HCT116 (cell line): ENCODE results near the gene ADGRE1. TPM values are rescaled to one million over a fixed set of nuclear protein-coding genes. Genes with fewer than 3 reads are reported as not detected.

ENCODE experiments used
- ATAC-seq: fragments of 200-7000 bp; cut with Tn5 transposase; 2 replicates; pipeline ENCODE4 v1.9.1; 2020; ENCODE audit warnings: mild to moderate bottlenecking, moderate library complexity
- BruUV-seq: library from RNA; stranded (reverse); fragments of 400-500 nt; replicated peaks from 2 replicates; lab custom pipeline; 2021; lab: Mats Ljungman, UMichigan
- CTCF ChIA-PET: fragments of 300-600 bp; sonication (Branson Sonifier 250); formaldehyde crosslinking; loops from one replicate; lab custom pipeline; 2021; ENCODE audit warnings: antibody characterized with exemption; lab: Charles Lee
- POLR2A ChIA-PET: fragments of 300-600, 350-600 bp; sonication (Branson Sonifier 250); formaldehyde crosslinking; loops from one replicate; lab custom pipeline; 2021; ENCODE audit warnings: antibody characterized with exemption; lab: Charles Lee
- RAD21 ChIA-PET, 2 experiments: fragments of 300-600 bp; sonication (Branson Sonifier 250); formaldehyde crosslinking; loops; one replicate each; lab custom pipeline; 2023; ENCODE audit warnings: low total read pairs in 2 of 2; ENCODE audit not compliant: uncharacterized antibody in 2 of 2, unreplicated experiment in 2 of 2, low non-redundant PET in 1 of 2; lab: Charles Lee
- DNase-seq: peaks from one replicate; pipeline ENCODE4 v3.0.0-alpha.2; 2010; ENCODE audit warnings: low read depth, low spot score
- H2AFZ ChIP-seq: fragments of 200-600 bp; shearing (Covaris generic), sonication (generic); 2 replicates; pipeline ENCODE4 v1.6.1; 2017; ENCODE audit warnings: low read depth, mixed run types, mixed read lengths, antibody characterized with exemption, low read length; ENCODE audit not compliant: poor library complexity, severe bottlenecking
- H3K27ac ChIP-seq: 2 replicates; pipeline ENCODE4 v1.5.1; 2012; ENCODE audit warnings: low read depth, low read length
- H3K27me3 ChIP-seq: fragments of 200-600 bp; sonication (generic); 2 replicates; pipeline ENCODE4 v1.6.1; 2016; ENCODE audit warnings: mixed run types, low read length, mixed read lengths; ENCODE audit not compliant: insufficient read depth
- H3K36me3 ChIP-seq, 2 experiments: fragments of 200-500 bp in 1 of 2; fragments of 200-600 bp in 1 of 2; sonication (Bioruptor generic) in 1 of 2; sonication (generic) in 1 of 2; 2 replicates each; pipeline versions ENCODE4 v1.5.1 to v1.6.1; 2014 to 2016; ENCODE audit warnings: low read length in 2 of 2, inconsistent platforms in 1 of 2, mixed read lengths in 1 of 2, mixed run types in 1 of 2; ENCODE audit not compliant: insufficient read depth in 2 of 2, control insufficient read depth in 1 of 2
- H3K4me1 ChIP-seq, 2 experiments: fragments of 200-600 bp in 1 of 2; sonication (generic) in 1 of 2; 2 replicates each; pipeline versions ENCODE4 v1.5.1 to v1.6.1; 2012 to 2017; ENCODE audit warnings: low read length in 2 of 2, inconsistent platforms in 1 of 2, mild to moderate bottlenecking in 1 of 2, mixed read lengths in 1 of 2, mixed run types in 1 of 2, moderate library complexity in 1 of 2; ENCODE audit not compliant: insufficient read depth in 2 of 2, control insufficient read depth in 1 of 2
- H3K4me2 ChIP-seq: fragments of 200-600 bp; sonication (generic); 2 replicates; pipeline ENCODE4 v1.6.1; 2017; ENCODE audit warnings: mixed run types, low read length, mixed read lengths
- H3K4me3 ChIP-seq, 2 experiments: fragments of 200-600 bp in 1 of 2; sonication (generic) in 1 of 2; replicated peaks in 1 of 2; 2 replicates each; pipeline ENCODE4 v1.5.1; 2011 to 2016; ENCODE audit warnings: low read length in 2 of 2, control low read depth in 1 of 2, low read depth in 1 of 2, mild to moderate bottlenecking in 1 of 2, mixed read lengths in 1 of 2, mixed run types in 1 of 2
- H3K79me2 ChIP-seq: fragments of 200-600 bp; sonication (generic); 2 replicates; pipeline ENCODE4 v1.6.1; 2017; ENCODE audit warnings: mild to moderate bottlenecking, mixed run types, low read length, moderate library complexity, mixed read lengths; ENCODE audit not compliant: insufficient read depth
- H3K9ac ChIP-seq: fragments of 200-600 bp; sonication (generic); 2 replicates; pipeline ENCODE4 v1.6.1; 2016; ENCODE audit warnings: low read length, mixed read lengths
- H3K9me2 ChIP-seq: fragments of 200-600 bp; sonication (generic), shearing (Covaris generic); 2 replicates; pipeline ENCODE4 v1.6.1; 2017; ENCODE audit warnings: mixed run types, mild to moderate bottlenecking, moderate library complexity; ENCODE audit not compliant: insufficient read depth
- H3K9me3 ChIP-seq, 2 experiments: fragments of 200-500 bp in 1 of 2; fragments of 200-600 bp in 1 of 2; sonication (Bioruptor generic) in 1 of 2; sonication (generic) in 1 of 2; 2 replicates each; pipeline ENCODE4 v1.6.1; 2014 to 2017; ENCODE audit warnings: low read length in 2 of 2, mixed read lengths in 2 of 2, inconsistent platforms in 1 of 2, low read depth in 1 of 2, mild to moderate bottlenecking in 1 of 2, mixed run types in 1 of 2, moderate library complexity in 1 of 2; ENCODE audit not compliant: control insufficient read depth in 1 of 2, insufficient read depth in 1 of 2
- H4K20me1 ChIP-seq: fragments of 200-600 bp; sonication (generic), shearing (Covaris generic); 2 replicates; pipeline ENCODE4 v1.6.1; 2017; ENCODE audit warnings: mixed run types, mild to moderate bottlenecking, moderate library complexity; ENCODE audit not compliant: insufficient read depth
- CEBPB ChIP-seq: IDR thresholded peaks from 2 replicates; pipeline ENCODE4 v1.6.1; 2012; ENCODE audit warnings: low read depth
- EGR1 ChIP-seq: IDR thresholded peaks from 2 replicates; pipeline ENCODE4 v1.6.1; 2012; ENCODE audit warnings: low read depth
- JUND ChIP-seq: IDR thresholded peaks from 2 replicates; pipeline ENCODE4 v1.6.1; 2012
- SRF ChIP-seq: IDR thresholded peaks from 2 replicates; pipeline ENCODE4 v1.6.1; 2012; ENCODE audit warnings: low read depth
- YY1 ChIP-seq: IDR thresholded peaks from 2 replicates; pipeline ENCODE4 v1.6.1; 2011; ENCODE audit warnings: low read length, low read depth, moderate library complexity, mild to moderate bottlenecking; ENCODE audit not compliant: insufficient replicate concordance; ENCODE audit errors: extremely low read depth
- ZNF274 ChIP-seq: fragments of 200-500 bp; sonication (Bioruptor generic); IDR thresholded peaks from 2 replicates; pipeline ENCODE4 v1.6.1; 2014; ENCODE audit warnings: mild to moderate bottlenecking, low read depth, low read length, inconsistent platforms
- intact Hi-C: fragments of 100-400 bp; cut with micrococcal nuclease; formaldehyde crosslinking; loops from 2 replicates; pipeline ENCODE4 v1.10.0; 2022
- total RNA-seq: library from RNA; stranded (reverse); gene quantifications from one replicate; pipeline ENCODE4 v1.2.1, GENCODE V29; 2021; ENCODE audit not compliant: unreplicated experiment
- TF ChIP-seq, protein P1 (sequence below): IDR thresholded peaks from 2 replicates; pipeline ENCODE4 v1.6.1; 2012; ENCODE audit warnings: low read depth
- TF ChIP-seq, protein P2 (sequence below), 3 experiments: fragments of 200-600 bp in 1 of 3; sonication (generic) in 1 of 3; IDR thresholded peaks in 2 of 3; conservative IDR thresholded peaks in 1 of 3; 2 replicates each; pipeline ENCODE4 v1.5.1; 2012 to 2017; ENCODE audit warnings: low read depth in 2 of 3, low read length in 2 of 3, antibody characterized with exemption in 1 of 3, borderline replicate concordance in 1 of 3, control low read depth in 1 of 3, mild to moderate bottlenecking in 1 of 3, mixed read lengths in 1 of 3, mixed run types in 1 of 3, moderate library complexity in 1 of 3; ENCODE audit not compliant: insufficient read depth in 1 of 3
- TF ChIP-seq, protein P3 (sequence below): IDR thresholded peaks from 2 replicates; pipeline ENCODE4 v1.6.1; 2011; ENCODE audit warnings: mild to moderate bottlenecking, low read length, moderate library complexity; ENCODE audit not compliant: insufficient replicate concordance; ENCODE audit errors: extremely low read depth

The ADGRE1 gene
- total RNA-seq, 1 experiment from 2014 or later = not detected

DNA sequence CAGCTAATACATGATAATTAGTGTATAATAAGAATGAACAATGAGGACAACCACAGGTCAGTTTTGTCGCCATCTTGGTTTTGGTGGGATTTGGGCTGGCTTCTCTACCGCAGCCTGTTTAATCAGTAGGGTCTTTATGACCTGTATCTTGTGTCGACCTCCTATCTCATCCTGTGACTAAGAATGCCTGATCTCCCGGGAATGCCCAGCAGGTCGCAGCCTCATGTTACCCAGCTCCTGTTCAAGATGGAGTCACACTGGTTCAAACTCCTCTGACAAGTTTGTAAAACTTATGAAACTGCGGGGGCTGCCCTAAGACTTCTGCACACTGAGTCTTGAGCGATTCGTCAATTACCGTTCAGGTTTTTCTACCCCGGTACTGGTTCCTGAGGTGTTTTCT is 21.5 kb upstream of the ADGRE1 start:
- Histone ChIP-seq H3K9me3 (no peaks in the 10 kb centered on the region), H3K36me3 (no peaks in the 10 kb centered on the region), H3K9me2 (no peaks in the 10 kb centered on the region), H3K4me1 (peaks cover 0 to 8% of the 10 kb centered on the region in 2 experiments; a peak in 2 of 4 replicates), H4K20me1 (no peaks in the 10 kb centered on the region), H3K4me3 (no peak overlapping the region), H3K79me2 (no peaks in the 10 kb centered on the region), H3K27me3 (no peaks in the 10 kb centered on the region), H3K9ac (no peak overlapping the region), H3K4me2 (no peak overlapping the region), H2AFZ (no peak overlapping the region), H3K27ac (no peak overlapping the region)
- ChIA-PET CTCF (no interaction called here), RAD21 (no interaction called here), POLR2A (no interaction called here)
- TF ChIP-seq EGR1 (no peak), YY1 (no peak), CEBPB (no peak), JUND (no peak)
- TF ChIP-seq, protein P1, sequence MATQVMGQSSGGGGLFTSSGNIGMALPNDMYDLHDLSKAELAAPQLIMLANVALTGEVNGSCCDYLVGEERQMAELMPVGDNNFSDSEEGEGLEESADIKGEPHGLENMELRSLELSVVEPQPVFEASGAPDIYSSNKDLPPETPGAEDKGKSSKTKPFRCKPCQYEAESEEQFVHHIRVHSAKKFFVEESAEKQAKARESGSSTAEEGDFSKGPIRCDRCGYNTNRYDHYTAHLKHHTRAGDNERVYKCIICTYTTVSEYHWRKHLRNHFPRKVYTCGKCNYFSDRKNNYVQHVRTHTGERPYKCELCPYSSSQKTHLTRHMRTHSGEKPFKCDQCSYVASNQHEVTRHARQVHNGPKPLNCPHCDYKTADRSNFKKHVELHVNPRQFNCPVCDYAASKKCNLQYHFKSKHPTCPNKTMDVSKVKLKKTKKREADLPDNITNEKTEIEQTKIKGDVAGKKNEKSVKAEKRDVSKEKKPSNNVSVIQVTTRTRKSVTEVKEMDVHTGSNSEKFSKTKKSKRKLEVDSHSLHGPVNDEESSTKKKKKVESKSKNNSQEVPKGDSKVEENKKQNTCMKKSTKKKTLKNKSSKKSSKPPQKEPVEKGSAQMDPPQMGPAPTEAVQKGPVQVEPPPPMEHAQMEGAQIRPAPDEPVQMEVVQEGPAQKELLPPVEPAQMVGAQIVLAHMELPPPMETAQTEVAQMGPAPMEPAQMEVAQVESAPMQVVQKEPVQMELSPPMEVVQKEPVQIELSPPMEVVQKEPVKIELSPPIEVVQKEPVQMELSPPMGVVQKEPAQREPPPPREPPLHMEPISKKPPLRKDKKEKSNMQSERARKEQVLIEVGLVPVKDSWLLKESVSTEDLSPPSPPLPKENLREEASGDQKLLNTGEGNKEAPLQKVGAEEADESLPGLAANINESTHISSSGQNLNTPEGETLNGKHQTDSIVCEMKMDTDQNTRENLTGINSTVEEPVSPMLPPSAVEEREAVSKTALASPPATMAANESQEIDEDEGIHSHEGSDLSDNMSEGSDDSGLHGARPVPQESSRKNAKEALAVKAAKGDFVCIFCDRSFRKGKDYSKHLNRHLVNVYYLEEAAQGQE = no peak
- DNase-seq (no peak), ATAC-seq (no peak)
- no TSS peak for BruUV-seq
- intact Hi-C loops = no loop called here

- ChIA-PET RAD21 (no interaction called here), CTCF (no interaction called here), POLR2A (no interaction called here)
- no peak overlapping the region for H3K4me2 ChIP-seq
- H3K27ac ChIP-seq = no peak overlapping the region
- H3K4me1 ChIP-seq = peaks cover 0 to 5% of the 10 kb centered on the region in 2 experiments; a peak in 2 of 4 replicates
- TF ChIP-seq, protein P2, sequence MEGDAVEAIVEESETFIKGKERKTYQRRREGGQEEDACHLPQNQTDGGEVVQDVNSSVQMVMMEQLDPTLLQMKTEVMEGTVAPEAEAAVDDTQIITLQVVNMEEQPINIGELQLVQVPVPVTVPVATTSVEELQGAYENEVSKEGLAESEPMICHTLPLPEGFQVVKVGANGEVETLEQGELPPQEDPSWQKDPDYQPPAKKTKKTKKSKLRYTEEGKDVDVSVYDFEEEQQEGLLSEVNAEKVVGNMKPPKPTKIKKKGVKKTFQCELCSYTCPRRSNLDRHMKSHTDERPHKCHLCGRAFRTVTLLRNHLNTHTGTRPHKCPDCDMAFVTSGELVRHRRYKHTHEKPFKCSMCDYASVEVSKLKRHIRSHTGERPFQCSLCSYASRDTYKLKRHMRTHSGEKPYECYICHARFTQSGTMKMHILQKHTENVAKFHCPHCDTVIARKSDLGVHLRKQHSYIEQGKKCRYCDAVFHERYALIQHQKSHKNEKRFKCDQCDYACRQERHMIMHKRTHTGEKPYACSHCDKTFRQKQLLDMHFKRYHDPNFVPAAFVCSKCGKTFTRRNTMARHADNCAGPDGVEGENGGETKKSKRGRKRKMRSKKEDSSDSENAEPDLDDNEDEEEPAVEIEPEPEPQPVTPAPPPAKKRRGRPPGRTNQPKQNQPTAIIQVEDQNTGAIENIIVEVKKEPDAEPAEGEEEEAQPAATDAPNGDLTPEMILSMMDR (IDR thresholded peaks at IDR 0.05 in 2 of 3, conservative IDR thresholded peaks at IDR 0.05 in 1 of 3; ENCODE audit: borderline replicate concordance in 1 of 3, insufficient read depth in 1 of 3, low read depth in 2 of 3, low read length in 2 of 3) = no peak
- TF ChIP-seq CEBPB (no peak), ZNF274 (no peak), SRF (no peak)
- TF ChIP-seq, protein P3, sequence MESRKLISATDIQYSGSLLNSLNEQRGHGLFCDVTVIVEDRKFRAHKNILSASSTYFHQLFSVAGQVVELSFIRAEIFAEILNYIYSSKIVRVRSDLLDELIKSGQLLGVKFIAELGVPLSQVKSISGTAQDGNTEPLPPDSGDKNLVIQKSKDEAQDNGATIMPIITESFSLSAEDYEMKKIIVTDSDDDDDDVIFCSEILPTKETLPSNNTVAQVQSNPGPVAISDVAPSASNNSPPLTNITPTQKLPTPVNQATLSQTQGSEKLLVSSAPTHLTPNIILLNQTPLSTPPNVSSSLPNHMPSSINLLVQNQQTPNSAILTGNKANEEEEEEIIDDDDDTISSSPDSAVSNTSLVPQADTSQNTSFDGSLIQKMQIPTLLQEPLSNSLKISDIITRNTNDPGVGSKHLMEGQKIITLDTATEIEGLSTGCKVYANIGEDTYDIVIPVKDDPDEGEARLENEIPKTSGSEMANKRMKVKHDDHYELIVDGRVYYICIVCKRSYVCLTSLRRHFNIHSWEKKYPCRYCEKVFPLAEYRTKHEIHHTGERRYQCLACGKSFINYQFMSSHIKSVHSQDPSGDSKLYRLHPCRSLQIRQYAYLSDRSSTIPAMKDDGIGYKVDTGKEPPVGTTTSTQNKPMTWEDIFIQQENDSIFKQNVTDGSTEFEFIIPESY = no peak
- H4K20me1 ChIP-seq = no peaks in the 10 kb centered on the region
- H3K79me2 ChIP-seq = no peaks in the 10 kb centered on the region
- no peak overlapping the region for H2AFZ ChIP-seq
- BruUV-seq = no TSS peak
- H3K36me3 ChIP-seq = no peaks in the 10 kb centered on the region
- no peak overlapping the region for H3K4me3 ChIP-seq
- ATAC-seq (no peak), DNase-seq (no peak)
- H3K9ac ChIP-seq = no peak overlapping the region
- intact Hi-C loops = no loop called here
- H3K27me3 ChIP-seq = no peaks in the 10 kb centered on the region
- H3K9me2 ChIP-seq = no peaks in the 10 kb centered on the region
- no peaks in the 10 kb centered on the region for H3K9me3 ChIP-seq
These were observed 20.6 kb upstream of the ADGRE1 start for GRCh38 chr19:6866741-6867151.
